Stimulated activated memory B cell treated with anti-CD40 and anti-IgM and Interleukin-4, amounts not matched to agents 10 μg/mL and 1 μg/mL and 100 μg/mL, for 72 hours (primary cell): ENCODE results near the gene SOBP.

ENCODE experiments used
- ATAC-seq: fragments of 150-1000 bp; cut with Tn5 transposase; 2 replicates; pipeline ENCODE4 v1.10.0; 2021
- H3K27ac Mint-ChIP-seq: one replicate; pipeline ENCODE4 v1.8.0; 2022; ENCODE audit warnings: mild to moderate bottlenecking, mixed read lengths
- H3K27me3 Mint-ChIP-seq: one replicate; pipeline ENCODE4 v1.8.0; 2022; ENCODE audit warnings: mixed read lengths
- H3K36me3 Mint-ChIP-seq: one replicate; pipeline ENCODE4 v1.8.0; 2022; ENCODE audit warnings: mixed read lengths
- H3K4me1 Mint-ChIP-seq: one replicate; pipeline ENCODE4 v1.8.0; 2022; ENCODE audit warnings: mixed read lengths
- H3K4me3 Mint-ChIP-seq: one replicate; pipeline ENCODE4 v1.8.0; 2022; ENCODE audit warnings: mild to moderate bottlenecking, moderate library complexity, mixed read lengths
- H3K9me3 Mint-ChIP-seq: one replicate; pipeline ENCODE4 v1.8.0; 2022; ENCODE audit warnings: mixed read lengths

The SOBP gene

GRCh38 chr6:107647439-107647948 lies 157.6 kb downstream of the SOBP start:
- peak overlapping the region; percentile 52 for H3K27ac Mint-ChIP-seq
- H3K4me1 Mint-ChIP-seq, result peaks cover 23% of the 10 kb centered on the region
- H3K36me3 Mint-ChIP-seq, result no peaks in the 10 kb centered on the region
- no peaks in the 10 kb centered on the region for H3K27me3 Mint-ChIP-seq
- no peak overlapping the region for H3K4me3 Mint-ChIP-seq
- no peak for ATAC-seq
- peaks cover 3% of the 10 kb centered on the region for H3K9me3 Mint-ChIP-seq

GRCh38 chr6:107648983-107649382 lies 159.1 kb downstream of the SOBP start:
- Mint-ChIP-seq H3K27ac (no peak overlapping the region), H3K4me1 (peaks cover 18% of the 10 kb centered on the region), H3K4me3 (no peak overlapping the region), H3K27me3 (no peaks in the 10 kb centered on the region), H3K9me3 (peaks cover 3% of the 10 kb centered on the region), H3K36me3 (no peaks in the 10 kb centered on the region)
- ATAC-seq, result no peak

- H3K9me3 Mint-ChIP-seq, result peaks cover 3% of the 10 kb centered on the region
- H3K27ac Mint-ChIP-seq, result no peak overlapping the region
- no peak overlapping the region for H3K4me3 Mint-ChIP-seq
- peaks cover 41% of the 10 kb centered on the region for H3K4me1 Mint-ChIP-seq
- no peak for ATAC-seq
- H3K36me3 Mint-ChIP-seq, result no peaks in the 10 kb centered on the region
- H3K27me3 Mint-ChIP-seq, result no peaks in the 10 kb centered on the region
Observed at GRCh38 chr6:107652526-107653182, 162.7 kb downstream of the SOBP start.

- ATAC-seq, result no peak
- peaks cover 47% of the 10 kb centered on the region for H3K4me1 Mint-ChIP-seq
Observed at GRCh38 chr6:107653183-107653580, 163.3 kb downstream of the SOBP start.

GRCh38 chr6:107653861-107654394 lies 164.0 kb downstream of the SOBP start:
- Mint-ChIP-seq H3K36me3 (no peaks in the 10 kb centered on the region), H3K4me1 (peaks cover 54% of the 10 kb centered on the region), H3K4me3 (no peak overlapping the region), H3K27me3 (no peaks in the 10 kb centered on the region), H3K9me3 (peaks cover 3% of the 10 kb centered on the region), H3K27ac (peak overlapping the region; percentile 72)
- no peak for ATAC-seq

More at GRCh38 chr6:107653183-107653580, 163.3 kb downstream of the SOBP start:
- no peak overlapping the region for H3K4me3 Mint-ChIP-seq
- H3K36me3 Mint-ChIP-seq, result no peaks in the 10 kb centered on the region
- peaks cover 3% of the 10 kb centered on the region for H3K9me3 Mint-ChIP-seq
- H3K27me3 Mint-ChIP-seq, result no peaks in the 10 kb centered on the region
- peak overlapping the region; percentile 72 for H3K27ac Mint-ChIP-seq

DNA sequence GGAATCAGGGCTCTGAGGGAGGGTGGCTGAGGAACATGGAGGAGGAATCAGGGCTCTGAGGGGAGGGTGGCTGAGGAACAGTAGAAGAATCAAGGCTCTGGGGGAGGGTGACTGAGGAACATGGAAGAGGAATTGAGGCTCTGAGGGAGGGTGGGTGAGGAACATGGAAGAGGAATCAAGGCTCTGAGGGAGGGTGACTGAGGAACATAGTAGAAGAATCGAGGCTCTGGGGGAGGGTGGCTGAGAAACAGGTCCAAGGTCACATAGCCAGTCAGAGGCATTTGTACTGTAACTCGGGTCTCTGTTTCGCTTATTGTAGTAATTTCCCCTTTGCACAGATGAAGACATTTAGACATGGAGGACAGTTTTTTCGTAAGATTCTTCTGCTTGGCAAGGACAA lies 164.8 kb downstream of the SOBP start:
- Mint-ChIP-seq H3K27me3 (no peaks in the 10 kb centered on the region), H3K4me1 (peaks cover 61% of the 10 kb centered on the region), H3K4me3 (no peak overlapping the region), H3K36me3 (peaks cover 6% of the 10 kb centered on the region), H3K9me3 (peaks cover 3% of the 10 kb centered on the region), H3K27ac (peak overlapping the region; percentile 72)
- no peak for ATAC-seq

DNA sequence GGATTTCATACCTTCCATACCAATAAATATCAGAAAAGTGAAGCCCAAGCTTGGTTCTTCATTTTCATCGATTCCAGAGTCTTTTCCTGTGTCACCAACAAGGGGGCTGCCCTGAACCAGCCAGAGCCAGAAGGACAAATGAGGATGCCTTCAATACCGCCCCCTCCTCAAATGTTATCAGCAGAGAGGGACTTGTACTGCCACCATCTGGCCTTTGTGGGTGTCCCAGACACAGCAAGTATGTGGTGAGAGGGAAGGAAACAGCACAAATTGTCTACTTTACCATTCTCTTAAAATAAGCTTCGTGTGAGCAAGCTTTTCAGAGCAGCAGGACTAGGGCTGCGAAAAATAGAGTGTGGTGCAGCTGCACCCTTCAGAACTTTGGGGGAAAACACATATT lies 165.3 kb downstream of the SOBP start:
- Mint-ChIP-seq H3K9me3 (peaks cover 3% of the 10 kb centered on the region), H3K36me3 (peaks cover 6% of the 10 kb centered on the region), H3K4me1 (peaks cover 61% of the 10 kb centered on the region), H3K27ac (peak overlapping the region; percentile 72), H3K4me3 (no peak overlapping the region), H3K27me3 (no peaks in the 10 kb centered on the region)
- no peak for ATAC-seq

DNA sequence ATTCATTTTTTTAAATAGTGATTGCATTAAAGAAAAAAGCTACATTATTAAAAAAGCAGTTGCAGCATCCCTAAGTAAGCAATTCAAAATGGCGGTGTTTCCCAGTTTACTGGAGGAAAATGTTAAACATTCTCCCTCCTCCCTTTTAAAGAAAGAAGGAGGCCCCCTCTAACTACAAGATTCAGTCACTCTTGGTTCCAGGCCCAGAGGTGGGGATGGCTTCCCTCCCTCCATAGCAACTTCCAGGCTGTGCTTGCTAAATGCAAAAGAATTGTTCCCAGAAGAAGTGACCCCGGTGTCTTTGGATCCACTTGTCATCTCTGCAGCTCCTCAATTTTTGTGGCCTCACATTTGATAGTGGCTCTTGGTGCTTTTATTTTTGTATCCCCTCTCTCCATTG lies 165.9 kb downstream of the SOBP start:
- H3K36me3 Mint-ChIP-seq, result peaks cover 6% of the 10 kb centered on the region
- no peaks in the 10 kb centered on the region for H3K27me3 Mint-ChIP-seq
- peaks cover 61% of the 10 kb centered on the region for H3K4me1 Mint-ChIP-seq
- no peak for ATAC-seq
- H3K4me3 Mint-ChIP-seq, result no peak overlapping the region
- H3K9me3 Mint-ChIP-seq, result peaks cover 3% of the 10 kb centered on the region
- peak overlapping the region; percentile 96 for H3K27ac Mint-ChIP-seq

- Mint-ChIP-seq H3K9me3 (peaks cover 3% of the 10 kb centered on the region), H3K36me3 (peaks cover 6% of the 10 kb centered on the region), H3K4me1 (peaks cover 61% of the 10 kb centered on the region), H3K4me3 (no peak overlapping the region), H3K27ac (peak overlapping the region; percentile 96), H3K27me3 (no peaks in the 10 kb centered on the region)
- no peak for ATAC-seq
Observed at GRCh38 chr6:107656401-107656800, 166.5 kb downstream of the SOBP start.

DNA sequence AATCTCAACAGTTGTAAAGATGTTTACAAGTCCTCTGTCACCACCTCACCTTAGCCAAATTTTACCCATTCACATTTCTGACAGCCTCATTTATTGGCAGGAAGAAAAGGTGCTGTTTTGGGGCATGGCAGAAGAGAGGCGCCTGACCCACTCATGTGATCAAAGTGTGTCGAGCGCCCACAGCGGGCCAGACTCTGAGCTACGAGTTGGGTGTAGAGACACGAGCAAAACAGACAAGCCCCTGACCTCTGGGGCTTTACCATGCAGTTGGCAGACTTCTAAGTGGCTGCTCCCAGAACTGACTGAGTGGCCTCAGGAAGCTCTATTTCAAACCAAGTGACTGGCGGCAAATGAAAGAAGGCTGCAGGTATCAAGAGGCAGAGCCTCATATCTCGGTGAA lies 167.0 kb downstream of the SOBP start:
- H3K4me3 Mint-ChIP-seq, result peak overlapping the region; percentile 15
- peaks cover 3% of the 10 kb centered on the region for H3K9me3 Mint-ChIP-seq
- H3K27ac Mint-ChIP-seq, result peak overlapping the region; percentile 96
- ATAC-seq, result peak; percentile 4
- peaks cover 61% of the 10 kb centered on the region for H3K4me1 Mint-ChIP-seq
- H3K27me3 Mint-ChIP-seq, result no peaks in the 10 kb centered on the region
- peaks cover 6% of the 10 kb centered on the region for H3K36me3 Mint-ChIP-seq

- H3K9me3 Mint-ChIP-seq, result no peaks in the 10 kb centered on the region
- no peaks in the 10 kb centered on the region for H3K27me3 Mint-ChIP-seq
- peaks cover 63% of the 10 kb centered on the region for H3K4me1 Mint-ChIP-seq
- H3K36me3 Mint-ChIP-seq, result peaks cover 6% of the 10 kb centered on the region
- peak overlapping the region; percentile 70 for H3K4me3 Mint-ChIP-seq
- no peak for ATAC-seq
- H3K27ac Mint-ChIP-seq, result peak overlapping the region; percentile 96
Observed at GRCh38 chr6:107657373-107657754, 167.4 kb downstream of the SOBP start.

- Mint-ChIP-seq H3K9me3 (no peaks in the 10 kb centered on the region), H3K4me1 (peaks cover 66% of the 10 kb centered on the region)
Observed at GRCh38 chr6:107657755-107658461, 168.0 kb downstream of the SOBP start.

DNA sequence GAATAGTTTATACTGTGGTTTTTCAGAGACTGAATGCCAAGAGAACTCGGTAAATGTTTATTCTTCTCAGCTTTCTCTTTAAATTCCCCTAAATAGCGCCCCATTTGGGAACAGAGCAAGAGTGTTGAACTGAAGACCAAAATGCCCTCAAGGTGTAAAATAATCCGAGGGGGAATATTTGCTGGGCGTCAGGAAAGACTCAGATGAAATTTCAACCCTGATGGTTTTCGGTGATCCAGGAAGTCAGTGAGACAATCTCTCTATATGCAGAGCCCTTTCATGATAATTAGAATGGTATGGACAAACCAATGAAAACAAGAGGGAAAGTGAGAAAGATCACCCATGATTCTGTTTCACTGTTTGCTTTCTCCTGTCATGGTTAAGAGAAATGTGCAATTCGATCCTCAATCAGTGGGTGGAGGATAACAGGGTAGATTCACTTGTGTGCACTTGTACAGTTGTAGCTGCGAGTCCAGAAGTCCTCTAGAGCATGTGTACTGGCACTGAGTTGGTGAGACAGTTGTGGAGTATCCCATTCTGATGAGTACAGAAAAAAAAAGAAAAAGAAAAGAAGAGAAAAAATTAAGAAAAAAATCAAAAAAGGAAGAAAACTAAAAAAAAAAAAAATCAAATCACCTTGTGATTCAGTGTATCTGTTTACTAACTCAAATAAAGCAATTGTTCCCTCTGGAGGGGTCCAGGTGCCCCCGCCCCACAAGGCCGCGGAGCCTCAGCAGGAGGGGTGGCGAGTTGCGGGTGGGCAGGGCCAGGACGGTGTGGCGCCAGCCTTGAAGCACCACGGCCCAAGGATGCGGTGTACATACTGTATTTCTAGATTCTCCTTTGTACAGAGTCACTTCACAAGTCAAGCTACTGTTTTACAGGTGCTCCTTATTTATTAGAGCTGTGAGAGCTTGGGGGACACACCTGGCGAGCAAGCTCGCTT lies 169.3 kb downstream of the SOBP start:
- Mint-ChIP-seq H3K27me3 (no peaks in the 10 kb centered on the region), H3K27ac (peak overlapping the region; percentile 96), H3K9me3 (no peaks in the 10 kb centered on the region), H3K4me1 (peaks cover 57% of the 10 kb centered on the region), H3K36me3 (peaks cover 6% of the 10 kb centered on the region), H3K4me3 (peak overlapping the region; percentile 70)
- ATAC-seq, result no peak

More at GRCh38 chr6:107657755-107658461, 168.0 kb downstream of the SOBP start:
- Mint-ChIP-seq H3K36me3 (peaks cover 6% of the 10 kb centered on the region), H3K27me3 (no peaks in the 10 kb centered on the region), H3K27ac (peak overlapping the region; percentile 96), H3K4me3 (peak overlapping the region; percentile 70)
- peak; percentile 98 for ATAC-seq

GRCh38 chr6:107660839-107661238 lies 170.9 kb downstream of the SOBP start:
- Mint-ChIP-seq H3K4me3 (no peak overlapping the region), H3K36me3 (peaks cover 6% of the 10 kb centered on the region), H3K4me1 (peaks cover 49% of the 10 kb centered on the region), H3K27me3 (no peaks in the 10 kb centered on the region), H3K9me3 (no peaks in the 10 kb centered on the region), H3K27ac (peak overlapping the region; percentile 51)
- ATAC-seq, result no peak

GRCh38 chr6:107661291-107661690 lies 171.4 kb downstream of the SOBP start:
- H3K27me3 Mint-ChIP-seq, result no peaks in the 10 kb centered on the region
- peaks cover 6% of the 10 kb centered on the region for H3K36me3 Mint-ChIP-seq
- H3K9me3 Mint-ChIP-seq, result no peaks in the 10 kb centered on the region
- H3K4me3 Mint-ChIP-seq, result no peak overlapping the region
- ATAC-seq, result no peak
- H3K27ac Mint-ChIP-seq, result peak overlapping the region; percentile 51
- H3K4me1 Mint-ChIP-seq, result peaks cover 49% of the 10 kb centered on the region
